ENCODE data around the gene BPHL. TPM values are rescaled to one million over a fixed set of nuclear protein-coding genes. Genes with fewer than 3 reads are reported as not detected.

BPHL gene
- total RNA-seq (10 to 100 TPM in 3 of 4 donors, 1 to 10 TPM in 1; 6.7 to 22.8 (median 13.5) TPM), polyA plus RNA-seq (1 to 10 TPM; 6.8 to 9.0 (median 7.3) TPM)
- long read RNA-seq, donor 1, transcript BPHL-203 (7 exons, 1,928 nt) = major isoform, 9 of 10 reads
- long read RNA-seq, donor 1, partial matches to known transcripts = 0 of 10 reads
- long read RNA-seq, donor 1, other reads (novel, unspliced or antisense) = 1 of 10 reads
- long read RNA-seq, donor 2, transcript BPHL-203 (7 exons, 1,928 nt) = major isoform, 9 of 14 reads
- long read RNA-seq, donor 2, partial matches to known transcripts = 0 of 14 reads
- long read RNA-seq, donor 2, other reads (novel, unspliced or antisense) = 3 of 14 reads

- WGBS, 3 donors = 0% methylated on average over 77 to 89 of the region's 89 CpGs
- no peak for TF ChIP-seq CTCF (IDR thresholded peaks at IDR 0.05)
- intact Hi-C loops (cut with DNase I) = loop anchor here in 1 of 2 donors (5.0 kb wide), 1 partner anchor 41 kb away; no protein-coding TSS in a partner anchor
These were observed at the start of gene BPHL for GRCh38 chr6:3118353-3119039. BPHL (plus strand) TSS chr6:3118711; CDS start chr6:3118741, 30 bp downstream.

GRCh38 chr6:3071568-3071967 is 46.9 kb upstream of the BPHL start:
- no peak overlapping the region for H3K4me3 ChIP-seq
- intact Hi-C loops (cut with DNase I) = loop anchor here in 1 of 2 donors (10.0 kb wide), 1 partner anchor 297 kb away; no protein-coding TSS in a partner anchor
- H3K9me3 ChIP-seq = no peaks in the 10 kb centered on the region
- peaks cover 50% of the 10 kb centered on the region for H3K4me1 ChIP-seq
- WGBS, 3 donors = 82 to 87% (median 86%) methylated on average over 2 of the region's 2 CpGs
- no peak for DNase-seq
- peaks cover 3 to 7% of the 10 kb centered on the region in 2 donors for H3K36me3 ChIP-seq (ENCODE audit: insufficient read depth in 1 of 2, low read depth in 1 of 2)
- H3K27me3 ChIP-seq (ENCODE audit: insufficient read depth in 3 of 3, low read length in 2 of 3) = no peaks in the 10 kb centered on the region
- TF ChIP-seq CTCF (IDR thresholded peaks at IDR 0.05) = no peak
- H3K27ac ChIP-seq = no peak overlapping the region
- ATAC-seq = no peak

More at GRCh38 chr6:3118353-3119039, at the start of gene BPHL:
- Histone ChIP-seq H3K27me3 (ENCODE audit: insufficient read depth in 3 of 3, low read length in 2 of 3) (no peaks in the 10 kb centered on the region), H3K4me3 (peak within 1 kb of the TSS; percentile 86), H3K9me3 (no peaks in the 10 kb centered on the region), H3K36me3 (ENCODE audit: insufficient read depth in 1 of 2, low read depth in 1 of 2) (peaks cover 9 to 21% of the 10 kb centered on the region in 2 donors), H3K27ac (peak within 1 kb of the TSS; percentile 88), H3K4me1 (peaks cover 9% of the 10 kb centered on the region)
- peak; percentile 98 to 99 (median 99) for ATAC-seq
- peak; percentile 98 to 100 for DNase-seq

- peaks cover 42% of the 10 kb centered on the region for H3K4me1 ChIP-seq
- whole genome bisulfite sequencing, 3 donors = 56 to 73% (median 58%) methylated on average over 7 of the region's 7 CpGs
- H3K27ac ChIP-seq = no peak overlapping the region
- no peaks in the 10 kb centered on the region for H3K27me3 ChIP-seq (ENCODE audit: insufficient read depth in 3 of 3, low read length in 2 of 3)
- peaks cover 7 to 19% of the 10 kb centered on the region in 2 donors for H3K36me3 ChIP-seq (ENCODE audit: insufficient read depth in 1 of 2, low read depth in 1 of 2)
- H3K9me3 ChIP-seq = no peaks in the 10 kb centered on the region
- no peak for ATAC-seq
- DNase-seq = no peak
- intact Hi-C loops (cut with DNase I) = loop anchor here in 1 of 2 donors (10.0 kb wide), 1 partner anchor 298 kb away; no protein-coding TSS in a partner anchor
- no peak overlapping the region for H3K4me3 ChIP-seq
- TF ChIP-seq CTCF (IDR thresholded peaks at IDR 0.05) = no peak
These were observed 45.7 kb upstream of the BPHL start for GRCh38 chr6:3072798-3073197.

GRCh38 chr6:3073382-3073781 is 45.1 kb upstream of the BPHL start:
- no peak overlapping the region for H3K4me3 ChIP-seq
- WGBS, 3 donors = 88 to 98% (median 91%) methylated on average over 11 of the region's 11 CpGs
- no peaks in the 10 kb centered on the region for H3K27me3 ChIP-seq (ENCODE audit: insufficient read depth in 3 of 3, low read length in 2 of 3)
- DNase-seq (no peak), ATAC-seq (no peak)
- no peaks in the 10 kb centered on the region for H3K9me3 ChIP-seq
- H3K27ac ChIP-seq = no peak overlapping the region
- peaks cover 40% of the 10 kb centered on the region for H3K4me1 ChIP-seq
- intact Hi-C loops (cut with DNase I) = loop anchor here in 1 of 2 donors (10.0 kb wide), 1 partner anchor 299 kb away; no protein-coding TSS in a partner anchor
- no peak for TF ChIP-seq CTCF (IDR thresholded peaks at IDR 0.05)
- peaks cover 12 to 25% of the 10 kb centered on the region in 2 donors for H3K36me3 ChIP-seq (ENCODE audit: insufficient read depth in 1 of 2, low read depth in 1 of 2)

Measured in psoas muscle (tissue), 8 donors.